ENCODE data around the gene GMCL2.

GMCL2 gene

DNA sequence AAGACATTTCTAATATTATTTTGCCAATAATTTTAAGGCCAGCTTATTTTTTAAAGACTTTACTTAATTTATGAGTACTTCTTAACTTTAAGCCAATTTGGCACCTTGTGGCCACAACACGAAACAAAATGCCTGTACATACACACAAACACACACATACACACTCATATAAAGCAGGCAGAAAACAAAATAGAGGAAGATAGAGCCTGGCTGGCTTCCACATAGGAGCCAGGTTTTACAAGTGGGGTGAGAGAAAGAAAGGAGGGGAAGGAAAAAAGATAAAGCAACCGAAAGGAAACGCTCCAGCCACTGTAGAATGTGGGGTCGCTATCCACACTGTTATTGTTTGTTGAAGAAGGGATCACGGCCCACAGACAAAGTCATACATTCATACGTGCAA lies 10.4 kb downstream of the GMCL2 start:
- DNase-seq, result no peak

DNA sequence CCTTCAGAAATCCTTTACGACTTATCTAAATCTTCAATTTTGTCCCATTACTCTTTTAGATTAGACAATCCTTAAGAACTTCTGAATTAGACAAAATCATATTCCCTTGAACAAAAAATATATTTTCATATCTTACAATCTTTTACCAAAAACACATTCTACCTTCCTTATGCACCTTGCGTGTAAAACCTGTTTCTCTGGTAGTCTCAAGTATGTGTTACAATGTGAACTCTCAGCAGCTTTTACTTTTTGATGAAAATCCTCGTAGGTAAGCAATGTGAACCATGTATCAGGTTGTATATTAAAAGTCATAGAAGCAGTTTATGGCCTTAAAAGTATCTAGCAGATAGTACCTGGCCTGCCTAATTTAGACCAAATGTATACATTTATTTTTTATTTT lies 12.7 kb downstream of the GMCL2 start:
- no peak for DNase-seq

GRCh38 chr5:178170455-178170854 lies 16.7 kb downstream of the GMCL2 start:
- DNase-seq, result no peak

GRCh38 chr5:178165581-178165980 lies 21.6 kb downstream of the GMCL2 start:
- DNase-seq, result no peak

DNA sequence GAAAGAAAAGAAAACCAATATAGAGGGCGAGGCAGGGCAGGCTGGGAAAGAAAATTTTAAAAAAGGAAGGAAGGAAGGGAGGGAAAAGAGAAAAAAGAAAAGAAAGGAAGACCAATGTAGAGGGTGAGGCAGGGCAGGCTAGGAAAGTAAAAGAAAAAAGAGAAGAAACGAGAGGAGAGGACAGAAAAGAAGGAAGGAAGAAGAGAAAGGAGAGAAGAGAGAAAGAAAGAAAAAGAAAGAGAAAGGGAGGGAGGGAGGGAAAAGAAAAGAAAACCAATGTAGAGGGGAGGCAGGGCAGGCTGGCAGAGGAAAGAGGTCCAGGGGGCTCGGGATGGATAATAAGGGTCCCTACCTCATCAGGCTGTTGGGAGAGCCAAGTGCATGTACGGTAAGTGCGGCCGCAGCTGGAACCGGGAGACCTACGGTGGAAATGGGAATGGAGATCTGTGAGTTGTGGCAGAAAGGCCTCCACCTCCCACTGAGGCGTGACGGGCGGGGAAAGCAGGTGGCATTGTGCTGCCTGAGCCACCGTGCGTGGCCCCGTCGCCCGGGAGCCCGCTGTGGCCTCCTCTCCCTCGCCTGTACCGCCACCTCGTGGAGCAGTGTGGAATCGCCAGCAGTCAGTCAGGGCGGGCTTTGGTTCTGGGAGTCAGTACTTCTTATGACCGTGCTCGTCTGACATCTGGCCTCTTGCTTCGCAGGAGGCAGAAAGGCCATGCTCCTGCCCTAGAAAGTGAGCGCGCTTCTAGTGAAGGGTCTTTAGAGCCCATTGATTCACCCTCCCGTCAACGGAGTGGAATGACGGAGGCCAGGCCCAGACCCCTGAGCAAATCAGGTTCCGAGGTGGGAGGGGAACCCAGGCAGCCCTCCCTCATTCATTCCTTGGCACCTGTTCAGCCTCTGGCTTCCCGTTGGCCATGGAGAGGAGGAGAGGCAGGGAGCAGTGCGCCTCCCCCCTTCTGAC lies 23.1 kb downstream of the GMCL2 start:
- peak; percentile 89 for DNase-seq

- no peak for DNase-seq
These were observed 24.7 kb downstream of the GMCL2 start for GRCh38 chr5:178162481-178162880.

DNA sequence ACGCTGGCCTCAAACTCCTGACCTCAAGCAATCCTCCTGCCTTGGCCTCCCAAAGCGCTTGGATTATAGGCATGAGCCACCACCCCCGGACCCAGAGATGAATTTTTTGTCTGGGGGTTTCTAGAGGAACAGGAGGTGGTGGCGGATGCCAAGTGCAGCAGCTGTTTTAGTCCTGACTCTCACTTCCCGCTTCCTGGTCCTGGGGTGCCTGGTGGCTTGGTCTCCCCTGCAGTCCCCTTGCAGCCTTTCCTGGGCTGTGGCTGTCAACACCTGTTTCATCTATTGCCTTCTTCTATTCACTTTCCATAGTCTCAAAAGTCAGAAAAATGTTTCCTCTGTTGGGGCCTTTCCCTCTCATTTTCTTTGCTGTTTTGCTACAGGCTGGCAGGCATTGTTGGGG lies 27.0 kb downstream of the GMCL2 start:
- no peak for DNase-seq

DNA sequence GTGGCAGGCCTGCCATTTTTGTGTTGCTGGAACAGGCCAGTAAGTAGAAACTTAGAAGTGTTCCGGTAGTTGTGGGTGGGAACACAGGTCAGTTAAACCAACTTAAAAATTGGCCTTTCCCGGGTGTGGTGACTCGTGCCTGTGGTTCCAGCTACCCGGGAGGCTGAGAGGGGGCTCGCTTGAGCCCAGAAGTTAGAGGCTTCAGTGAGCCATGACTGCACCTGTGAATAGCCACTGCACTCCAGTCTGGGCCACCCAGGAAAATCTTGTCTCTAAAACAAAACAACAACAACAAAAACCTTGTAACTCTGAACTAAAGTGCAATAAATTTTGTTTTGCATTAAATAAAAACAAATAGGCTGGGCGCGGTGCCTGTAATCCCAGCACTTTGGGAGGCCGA lies 32.1 kb downstream of the GMCL2 start:
- no peak for DNase-seq

DNA sequence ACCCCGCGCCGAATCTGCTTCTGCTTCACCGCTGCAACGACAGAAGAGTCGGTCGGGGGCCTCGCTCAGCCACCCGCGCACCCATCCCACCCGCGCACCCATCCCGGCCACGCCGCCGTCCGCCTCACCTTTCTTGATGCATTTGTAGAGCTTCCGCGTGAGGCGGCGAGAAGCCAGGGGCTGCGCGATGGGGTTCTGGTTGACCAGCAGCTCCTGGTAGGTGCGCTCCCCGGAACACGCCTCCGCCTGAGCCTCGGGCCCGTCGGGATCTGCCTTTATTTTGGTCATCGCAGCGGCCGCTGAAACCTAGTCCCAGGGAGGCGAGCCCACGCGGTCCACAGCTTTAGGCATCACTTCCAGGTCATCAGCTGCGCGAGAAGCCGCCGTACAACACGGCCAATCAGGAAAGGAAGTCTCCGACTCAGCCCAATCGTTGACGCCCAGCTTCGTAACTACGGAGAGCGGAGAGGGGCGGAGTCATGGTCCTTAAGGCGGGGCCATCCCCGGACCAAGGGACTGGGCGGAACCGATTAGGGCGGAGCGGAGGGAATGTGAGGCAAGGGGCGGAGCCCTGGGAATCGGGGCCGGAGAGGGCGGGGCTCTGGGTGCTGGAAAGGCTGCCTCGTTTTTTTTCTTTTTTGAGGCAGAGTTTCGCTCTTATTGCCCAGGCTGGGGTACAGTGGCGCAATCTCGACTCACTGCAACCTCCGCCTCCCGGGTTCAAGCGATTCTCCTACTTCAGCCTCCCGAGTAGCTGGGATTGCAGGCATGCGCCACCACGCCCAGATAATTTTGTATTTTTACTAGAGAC lies 33.4 kb downstream of the GMCL2 start, which contains the start of gene NHP2:
Gene NHP2 (minus strand): TSS at position 356 of the 811 bp plus-strand sequence. CDS start 68 bp downstream, at position 288.
- DNase-seq, result peak; percentile 96

DNA sequence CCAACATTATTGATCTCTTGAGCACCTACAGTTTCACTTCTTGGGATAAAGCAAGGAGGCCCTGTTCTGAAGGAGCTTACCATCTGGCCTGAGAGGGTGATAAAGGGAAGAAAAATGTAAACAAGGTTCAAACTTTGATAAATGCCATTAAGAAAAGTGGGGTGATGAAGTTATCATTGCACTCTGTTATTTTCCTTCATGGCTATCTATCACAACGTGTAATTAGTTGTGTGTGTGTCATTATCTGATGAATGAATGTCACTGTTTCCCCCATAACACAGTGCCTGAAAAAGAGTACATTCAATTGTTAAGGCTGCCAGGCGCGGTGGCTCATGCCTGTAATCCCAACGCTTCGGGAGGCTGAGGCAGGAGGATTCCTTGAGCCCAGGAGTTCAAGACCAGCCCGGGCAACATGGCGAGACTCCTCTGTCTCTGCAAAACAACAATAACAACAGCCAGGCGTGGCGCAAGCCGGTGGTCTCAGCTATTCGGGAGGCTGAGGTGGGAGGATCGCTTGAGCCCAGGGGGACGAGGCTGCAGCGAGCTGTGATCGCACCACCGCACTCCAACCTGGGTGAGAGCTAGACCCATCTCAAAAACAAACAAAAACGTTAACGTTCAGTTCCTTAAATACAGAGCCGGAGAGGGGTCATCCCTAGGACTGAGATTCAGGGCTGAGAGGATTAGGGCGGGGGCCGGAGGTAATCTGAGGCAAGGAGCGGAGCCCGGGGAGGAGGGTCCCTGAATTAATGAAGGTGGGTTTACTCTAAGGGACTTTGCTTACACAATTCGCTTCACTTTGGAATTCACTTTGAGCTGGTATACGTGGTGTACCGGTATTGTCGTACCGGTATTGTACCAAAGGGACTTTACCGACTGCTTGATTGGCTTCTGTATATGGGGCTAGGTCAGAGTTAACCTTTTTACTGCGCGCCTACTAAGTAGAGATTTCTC lies 34.4 kb downstream of the GMCL2 start:
- no peak for DNase-seq

GRCh38 chr5:178150977-178151734 lies 36.0 kb downstream of the GMCL2 start:
- no peak for DNase-seq

DNA sequence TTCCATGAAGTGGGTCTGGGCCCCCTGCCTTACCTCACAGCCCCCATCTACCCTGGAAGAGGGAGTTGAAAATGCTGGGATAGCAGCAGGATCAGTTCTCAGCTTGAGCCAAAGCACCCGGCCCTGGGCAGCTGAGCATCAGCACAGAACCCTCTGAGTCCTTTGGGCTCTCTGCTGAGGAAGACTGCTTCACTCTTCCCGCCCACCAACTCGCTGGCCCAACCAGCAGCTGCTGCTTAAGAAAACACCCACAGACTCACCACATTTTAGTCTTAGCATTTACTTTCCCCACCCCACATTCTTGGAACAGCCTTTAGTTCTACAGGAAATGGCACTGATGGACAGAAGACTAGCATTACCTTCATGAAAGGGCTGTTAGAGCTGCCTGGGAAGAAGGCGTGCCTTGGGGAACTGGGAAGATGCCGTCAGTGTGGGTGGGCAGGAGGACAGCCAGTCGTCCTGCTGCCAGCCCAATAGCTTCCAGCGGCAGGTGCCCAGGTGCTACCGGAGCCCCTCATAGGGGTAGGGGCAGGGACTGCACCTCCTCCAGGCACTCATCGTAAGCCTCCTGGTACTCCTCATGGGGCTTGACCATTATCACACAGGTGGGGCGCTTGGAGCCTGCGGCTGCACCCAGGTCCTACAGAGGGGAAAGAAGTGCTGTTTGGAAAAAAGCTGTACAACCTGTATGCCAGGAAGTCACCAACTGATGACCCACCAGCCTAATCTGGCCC lies 37.8 kb downstream of the GMCL2 start:
- DNase-seq, result no peak

GRCh38 chr5:178147406-178147805 lies 39.8 kb downstream of the GMCL2 start:
- no peak for DNase-seq

DNA sequence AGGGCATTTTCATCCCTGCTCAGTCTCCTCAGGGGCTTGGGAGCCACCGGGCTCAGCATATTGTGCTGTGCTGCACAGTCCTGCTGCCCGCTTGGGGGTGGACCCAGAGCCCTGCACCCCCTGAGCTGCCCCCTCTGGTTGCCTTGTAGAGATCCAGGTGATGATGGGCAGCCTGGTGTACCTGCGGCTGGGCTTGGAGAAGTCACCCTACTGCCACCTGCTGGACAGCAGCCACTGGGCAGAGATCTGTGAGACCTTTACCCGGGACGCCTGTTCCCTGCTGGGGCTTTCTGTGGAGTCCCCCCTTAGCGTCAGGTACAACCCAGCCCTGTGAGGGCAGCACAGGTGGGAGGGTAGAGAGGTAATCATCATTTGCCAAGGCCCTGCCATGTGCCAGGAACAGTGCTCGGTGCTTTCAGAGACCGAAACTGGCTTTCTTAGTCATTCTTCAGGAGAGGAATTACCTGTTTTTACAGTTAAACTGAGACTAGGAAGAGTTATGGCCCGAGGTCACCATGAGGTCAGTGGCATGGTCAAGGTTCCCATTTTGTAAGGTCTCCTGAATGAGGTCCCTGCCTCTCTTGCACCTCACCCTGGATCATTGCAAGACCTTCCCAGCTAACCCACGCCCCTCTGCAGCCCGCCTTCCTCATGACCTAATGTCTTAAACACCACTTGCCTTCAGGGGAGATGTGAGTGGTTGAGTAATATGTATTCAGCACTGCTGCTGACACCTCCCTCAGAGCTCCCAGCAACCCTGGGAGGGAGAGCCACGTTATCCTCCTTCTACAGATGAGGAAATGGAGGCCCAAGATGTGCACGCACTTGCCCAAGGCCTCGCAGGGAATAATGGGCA lies 41.0 kb downstream of the GMCL2 start:
- DNase-seq, result peak; percentile 7

DNA sequence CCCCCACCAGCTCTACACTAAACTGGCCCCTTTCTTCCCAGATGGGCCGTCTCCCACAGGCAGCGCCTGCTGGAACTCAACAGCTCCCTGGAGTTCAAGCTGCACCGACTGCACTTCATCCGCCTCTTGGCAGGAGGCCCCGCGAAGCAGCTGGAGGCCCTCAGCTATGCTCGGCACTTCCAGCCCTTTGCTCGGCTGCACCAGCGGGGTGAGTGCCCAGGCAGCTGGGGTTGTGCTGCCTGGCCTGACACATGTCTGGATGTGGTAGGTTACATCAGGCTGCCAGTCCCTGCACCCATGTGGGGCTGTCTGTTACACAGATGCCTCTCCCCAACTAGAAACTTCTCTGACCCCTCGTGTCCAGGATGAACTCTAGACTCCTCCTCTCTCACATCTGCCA lies 43.3 kb downstream of the GMCL2 start:
- DNase-seq, result no peak

- DNase-seq, result no peak
These were observed 43.9 kb downstream of the GMCL2 start for GRCh38 chr5:178143246-178143645.

GRCh38 chr5:178142642-178143041 lies 44.5 kb downstream of the GMCL2 start:
- no peak for DNase-seq

GRCh38 chr5:178141550-178141949 lies 45.6 kb downstream of the GMCL2 start:
- DNase-seq, result no peak

DNA sequence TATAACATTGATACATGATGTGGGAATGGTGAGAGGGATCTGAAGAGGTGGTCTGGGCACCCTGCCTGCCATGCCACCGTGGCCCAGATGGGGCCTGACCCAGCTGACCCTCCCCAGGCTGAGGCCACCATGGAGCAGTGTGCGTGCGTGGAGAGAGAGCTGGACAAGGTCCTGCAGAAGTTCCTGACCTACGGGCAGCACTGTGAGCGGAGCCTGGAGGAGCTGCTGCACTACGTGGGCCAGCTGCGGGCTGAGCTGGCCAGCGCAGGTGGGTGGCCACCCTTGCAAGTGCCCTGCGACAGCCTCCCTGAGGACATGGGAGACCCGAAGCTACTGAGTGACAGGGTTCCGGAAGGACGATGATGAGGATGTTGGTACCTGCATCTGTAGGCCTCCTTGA lies 49.2 kb downstream of the GMCL2 start:
- DNase-seq, result no peak

DNA sequence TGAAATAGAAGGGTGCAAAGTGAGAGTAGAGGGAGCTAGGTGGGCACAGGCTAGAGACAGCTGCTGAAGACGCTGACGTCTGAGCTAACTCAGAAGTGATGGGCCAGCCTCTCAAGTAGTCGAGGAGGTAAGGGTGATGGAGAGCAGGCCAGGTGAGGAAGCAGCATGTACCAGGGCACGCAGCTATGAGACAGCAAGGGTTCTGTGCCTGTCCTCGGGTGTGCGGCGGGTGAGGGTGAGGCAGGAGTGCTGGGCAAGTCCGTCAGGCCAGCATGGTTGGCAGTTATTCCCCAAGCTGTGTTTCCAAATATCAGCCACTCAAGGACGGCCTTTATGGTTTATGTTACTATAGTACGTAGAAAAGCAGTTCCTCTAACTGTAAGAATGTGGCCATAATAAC lies 50.2 kb downstream of the GMCL2 start:
- DNase-seq, result no peak

Measured in NCI-H774 (cell line).